ENCODE data around the gene RXYLT1.

The RXYLT1 gene

DNA sequence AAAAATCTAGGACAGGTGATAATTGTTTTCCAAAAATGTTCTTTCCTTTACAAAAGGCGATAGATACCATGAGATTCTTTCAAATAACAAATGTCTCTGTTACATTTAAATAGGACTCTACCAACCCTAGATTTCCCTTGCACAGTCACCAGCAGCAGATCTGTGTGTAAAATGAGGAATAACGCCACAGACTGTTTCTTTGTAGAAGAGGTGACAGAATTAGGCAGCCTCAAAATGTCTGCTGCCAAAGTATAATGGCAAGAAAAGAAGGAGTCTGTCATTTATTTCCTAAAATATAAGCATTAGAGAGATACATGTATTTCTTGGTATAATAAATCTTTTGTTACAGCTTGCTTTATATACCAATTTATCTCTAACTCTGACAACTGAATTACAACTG lies 56.3 kb downstream of the RXYLT1 start:
- no peak for DNase-seq (ENCODE audit: low read depth in 1 of 2, low spot score in 1 of 2)
- Histone ChIP-seq H3K4me3 (replicated peaks; ENCODE audit: insufficient read depth, low read length) (no peak overlapping the region), H3K27me3 (ENCODE audit: insufficient read depth, poor library complexity, severe bottlenecking) (peaks cover 2% of the 10 kb centered on the region), H3K27ac (replicated peaks) (no peak overlapping the region)
- TF ChIP-seq SPI1 (IDR thresholded peaks at IDR 0.05; ENCODE audit: borderline replicate concordance, low read depth) (no peak), POLR2AphosphoS5 (IDR thresholded peaks at IDR 0.05; ENCODE audit: low read depth) (no peak)
- TF ChIP-seq, protein P1, sequence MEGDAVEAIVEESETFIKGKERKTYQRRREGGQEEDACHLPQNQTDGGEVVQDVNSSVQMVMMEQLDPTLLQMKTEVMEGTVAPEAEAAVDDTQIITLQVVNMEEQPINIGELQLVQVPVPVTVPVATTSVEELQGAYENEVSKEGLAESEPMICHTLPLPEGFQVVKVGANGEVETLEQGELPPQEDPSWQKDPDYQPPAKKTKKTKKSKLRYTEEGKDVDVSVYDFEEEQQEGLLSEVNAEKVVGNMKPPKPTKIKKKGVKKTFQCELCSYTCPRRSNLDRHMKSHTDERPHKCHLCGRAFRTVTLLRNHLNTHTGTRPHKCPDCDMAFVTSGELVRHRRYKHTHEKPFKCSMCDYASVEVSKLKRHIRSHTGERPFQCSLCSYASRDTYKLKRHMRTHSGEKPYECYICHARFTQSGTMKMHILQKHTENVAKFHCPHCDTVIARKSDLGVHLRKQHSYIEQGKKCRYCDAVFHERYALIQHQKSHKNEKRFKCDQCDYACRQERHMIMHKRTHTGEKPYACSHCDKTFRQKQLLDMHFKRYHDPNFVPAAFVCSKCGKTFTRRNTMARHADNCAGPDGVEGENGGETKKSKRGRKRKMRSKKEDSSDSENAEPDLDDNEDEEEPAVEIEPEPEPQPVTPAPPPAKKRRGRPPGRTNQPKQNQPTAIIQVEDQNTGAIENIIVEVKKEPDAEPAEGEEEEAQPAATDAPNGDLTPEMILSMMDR (IDR thresholded peaks at IDR 0.05; ENCODE audit: insufficient read depth, low read length) = no peak

DNA sequence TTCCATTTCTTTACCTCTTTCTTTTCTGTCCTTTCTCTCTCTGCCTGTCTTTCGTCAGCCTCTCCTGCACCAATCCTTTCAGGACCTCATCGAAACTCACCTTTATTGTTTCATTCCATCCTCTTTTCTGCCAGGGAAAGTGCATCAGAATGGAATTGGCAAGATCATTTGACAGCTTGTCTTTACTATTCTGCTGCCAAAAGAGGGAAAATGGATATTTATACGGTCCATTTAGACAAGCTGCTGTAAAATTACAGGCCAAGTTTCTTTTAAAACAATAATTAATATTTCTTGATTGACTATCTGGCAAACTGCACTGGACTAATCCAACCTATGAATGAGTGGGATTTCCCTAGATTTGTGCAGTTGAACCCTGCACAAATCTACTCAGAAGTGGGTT lies 57.2 kb downstream of the RXYLT1 start:
- H3K4me3 ChIP-seq (replicated peaks; ENCODE audit: insufficient read depth, low read length) = no peak overlapping the region
- H3K27ac ChIP-seq (replicated peaks) = no peak overlapping the region
- H3K27me3 ChIP-seq (ENCODE audit: insufficient read depth, poor library complexity, severe bottlenecking) = peaks cover 2% of the 10 kb centered on the region
- DNase-seq (ENCODE audit: low read depth in 1 of 2, low spot score in 1 of 2) = no peak
- TF ChIP-seq, protein P2, sequence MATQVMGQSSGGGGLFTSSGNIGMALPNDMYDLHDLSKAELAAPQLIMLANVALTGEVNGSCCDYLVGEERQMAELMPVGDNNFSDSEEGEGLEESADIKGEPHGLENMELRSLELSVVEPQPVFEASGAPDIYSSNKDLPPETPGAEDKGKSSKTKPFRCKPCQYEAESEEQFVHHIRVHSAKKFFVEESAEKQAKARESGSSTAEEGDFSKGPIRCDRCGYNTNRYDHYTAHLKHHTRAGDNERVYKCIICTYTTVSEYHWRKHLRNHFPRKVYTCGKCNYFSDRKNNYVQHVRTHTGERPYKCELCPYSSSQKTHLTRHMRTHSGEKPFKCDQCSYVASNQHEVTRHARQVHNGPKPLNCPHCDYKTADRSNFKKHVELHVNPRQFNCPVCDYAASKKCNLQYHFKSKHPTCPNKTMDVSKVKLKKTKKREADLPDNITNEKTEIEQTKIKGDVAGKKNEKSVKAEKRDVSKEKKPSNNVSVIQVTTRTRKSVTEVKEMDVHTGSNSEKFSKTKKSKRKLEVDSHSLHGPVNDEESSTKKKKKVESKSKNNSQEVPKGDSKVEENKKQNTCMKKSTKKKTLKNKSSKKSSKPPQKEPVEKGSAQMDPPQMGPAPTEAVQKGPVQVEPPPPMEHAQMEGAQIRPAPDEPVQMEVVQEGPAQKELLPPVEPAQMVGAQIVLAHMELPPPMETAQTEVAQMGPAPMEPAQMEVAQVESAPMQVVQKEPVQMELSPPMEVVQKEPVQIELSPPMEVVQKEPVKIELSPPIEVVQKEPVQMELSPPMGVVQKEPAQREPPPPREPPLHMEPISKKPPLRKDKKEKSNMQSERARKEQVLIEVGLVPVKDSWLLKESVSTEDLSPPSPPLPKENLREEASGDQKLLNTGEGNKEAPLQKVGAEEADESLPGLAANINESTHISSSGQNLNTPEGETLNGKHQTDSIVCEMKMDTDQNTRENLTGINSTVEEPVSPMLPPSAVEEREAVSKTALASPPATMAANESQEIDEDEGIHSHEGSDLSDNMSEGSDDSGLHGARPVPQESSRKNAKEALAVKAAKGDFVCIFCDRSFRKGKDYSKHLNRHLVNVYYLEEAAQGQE (IDR thresholded peaks at IDR 0.05; ENCODE audit: insufficient replicate concordance, low read depth) = no peak
- TF ChIP-seq, protein P1 (IDR thresholded peaks at IDR 0.05; ENCODE audit: insufficient read depth, low read length) = no peak
- TF ChIP-seq SPI1 (IDR thresholded peaks at IDR 0.05; ENCODE audit: borderline replicate concordance, low read depth) = no peak
- TF ChIP-seq GABPA (IDR thresholded peaks at IDR 0.05; ENCODE audit: low read depth) = no peak
- no peak for TF ChIP-seq POLR2AphosphoS5 (IDR thresholded peaks at IDR 0.05; ENCODE audit: low read depth)

DNA sequence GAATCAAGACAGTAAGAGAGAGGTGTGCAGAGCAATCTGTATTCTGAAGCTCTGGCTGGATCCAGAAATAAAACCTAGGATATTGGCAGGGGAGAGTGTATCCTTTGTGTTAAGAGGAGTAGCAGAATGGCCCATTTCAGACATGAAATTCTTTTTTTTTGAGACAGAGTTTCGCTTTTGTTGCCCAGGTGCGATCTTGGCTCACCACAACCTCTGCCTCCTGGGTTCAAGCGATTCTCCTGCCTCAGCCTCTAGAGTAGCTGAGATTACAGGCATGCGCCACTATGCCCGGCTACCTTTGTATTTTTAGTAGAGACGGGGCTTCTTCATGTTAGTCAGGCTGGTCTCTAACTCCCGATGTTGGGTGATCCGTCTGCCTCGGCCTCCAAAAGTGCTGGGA lies 58.7 kb downstream of the RXYLT1 start:
- TF ChIP-seq, protein P2 (IDR thresholded peaks at IDR 0.05; ENCODE audit: insufficient replicate concordance, low read depth) = no peak
- TF ChIP-seq SPI1 (IDR thresholded peaks at IDR 0.05; ENCODE audit: borderline replicate concordance, low read depth) (no peak), POLR2AphosphoS5 (IDR thresholded peaks at IDR 0.05; ENCODE audit: low read depth) (no peak), GABPA (IDR thresholded peaks at IDR 0.05; ENCODE audit: low read depth) (no peak)
- TF ChIP-seq, protein P1 (IDR thresholded peaks at IDR 0.05; ENCODE audit: insufficient read depth, low read length) = no peak
- Histone ChIP-seq H3K27ac (replicated peaks) (no peak overlapping the region), H3K4me3 (replicated peaks; ENCODE audit: insufficient read depth, low read length) (no peak overlapping the region)

DNA sequence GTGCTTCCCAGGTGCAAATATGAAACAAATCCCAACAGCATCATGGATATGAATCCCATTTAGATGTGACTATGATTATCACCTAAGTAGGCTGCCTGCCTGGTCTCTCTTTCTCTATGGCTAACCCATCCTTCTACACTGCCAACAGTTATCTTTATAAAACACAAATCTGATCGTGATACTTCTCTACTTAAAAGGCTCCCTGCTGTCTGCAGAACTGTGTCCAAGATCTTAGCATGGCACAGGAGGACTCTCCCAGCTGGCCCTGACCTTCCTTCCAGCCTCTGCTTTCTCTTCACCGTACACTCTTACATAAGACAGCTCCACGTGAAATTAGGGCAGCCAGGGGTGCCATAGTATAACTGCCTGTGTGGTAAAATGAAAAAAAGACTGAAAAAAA lies 61.3 kb downstream of the RXYLT1 start:
- Histone ChIP-seq H3K4me3 (replicated peaks; ENCODE audit: insufficient read depth, low read length) (no peak overlapping the region), H3K27ac (replicated peaks) (no peak overlapping the region), H3K27me3 (ENCODE audit: insufficient read depth, poor library complexity, severe bottlenecking) (peaks cover 2% of the 10 kb centered on the region)
- TF ChIP-seq, protein P1 (IDR thresholded peaks at IDR 0.05; ENCODE audit: insufficient read depth, low read length) = no peak
- no peak for TF ChIP-seq SPI1 (IDR thresholded peaks at IDR 0.05; ENCODE audit: borderline replicate concordance, low read depth)
- TF ChIP-seq GABPA (IDR thresholded peaks at IDR 0.05; ENCODE audit: low read depth) = no peak
- no peak for DNase-seq (ENCODE audit: low read depth in 1 of 2, low spot score in 1 of 2)

More for the DNA sequence above, 58.7 kb downstream of the RXYLT1 start:
- no peak for DNase-seq (ENCODE audit: low read depth in 1 of 2, low spot score in 1 of 2)
- H3K27me3 ChIP-seq (ENCODE audit: insufficient read depth, poor library complexity, severe bottlenecking) = peaks cover 2% of the 10 kb centered on the region

All from HL-60 (cell line).